Gastroesophageal sphincter (tissue), 4 donors: Measurements from ENCODE around the gene PBOV1. TPM values are rescaled to one million over a fixed set of nuclear protein-coding genes. Genes with fewer than 3 reads are reported as not detected.

Experiments used
- ATAC-seq: fragments of 150-250 bp; one replicate; pipeline ENCODE4 v1.9.1; 2016; ENCODE audit warnings: mild to moderate bottlenecking, moderate library complexity
- H3K27ac ChIP-seq, 4 donors: fragments of 200-600 bp; sonication (generic) in 3 of 4; 1 replicate in 3 of 4; 2 replicates in 1 of 4; pipeline ENCODE4 v1.5.1; 2016 to 2019
- H3K27me3 ChIP-seq: fragments of 200-600 bp; sonication (generic); one replicate; pipeline ENCODE4 v1.5.1; 2019
- H3K36me3 ChIP-seq, 2 donors: fragments of 200-600 bp; sonication (generic); one replicate each; pipeline ENCODE4 v1.5.1; 2019; ENCODE audit warnings: control low read depth in 1 of 2
- H3K4me1 ChIP-seq, 3 donors: fragments of 200-600 bp; sonication (generic); 1 replicate in 2 of 3; 2 replicates in 1 of 3; pipeline ENCODE4 v1.5.1; 2016 to 2019; ENCODE audit warnings: control low read depth in 2 of 3
- H3K4me3 ChIP-seq, 2 donors: fragments of 200-600 bp; sonication (generic); one replicate each; pipeline ENCODE4 v1.5.1; 2019; ENCODE audit warnings: mild to moderate bottlenecking in 1 of 2, moderate library complexity in 1 of 2
- H3K9me3 ChIP-seq, 3 donors: fragments of 200-600 bp; sonication (generic); one replicate each; pipeline ENCODE4 v1.5.1; 2017 to 2019; ENCODE audit warnings: control low read depth in 2 of 3
- EP300 ChIP-seq: sonication (generic); formaldehyde crosslinking; IDR thresholded peaks from one replicate; pipeline ENCODE4 v1.6.1; 2017; ENCODE audit warnings: antibody characterized with exemption, mild to moderate bottlenecking
- POLR2A ChIP-seq, 2 donors: fragments of 450-650 bp; IDR thresholded peaks; one replicate each; pipeline ENCODE4 v1.6.1; 2017; ENCODE audit warnings: antibody characterized with exemption in 2 of 2, mild to moderate bottlenecking in 2 of 2, moderate library complexity in 1 of 2
- POLR2AphosphoS5 ChIP-seq: sonication (generic); formaldehyde crosslinking; IDR thresholded peaks from one replicate; pipeline ENCODE4 v1.6.1; 2017; ENCODE audit warnings: antibody characterized with exemption
- WGBS, 2 donors: methylation state at CpG; one replicate each; pipeline ENCODE4 v1.1.5; 2018; ENCODE audit warnings: low coverage in 1 of 2; 5-methylcytosine and 5-hydroxymethylcytosine counted together
- total RNA-seq, 4 donors: library from RNA; depleted of rRNA; stranded (reverse); fragments of >200 nt; gene quantifications; one replicate each; pipeline ENCODE4 v1.1.0, GENCODE V29; 2016
- TF ChIP-seq, protein P1 (sequence below), 4 experiments: fragments of 200-600 bp in 2 of 4; fragments of 450-650 bp in 2 of 4; sonication (generic) in 1 of 4; IDR thresholded peaks; one replicate each; pipeline ENCODE4 v1.5.1; 2017 to 2019; ENCODE audit warnings: antibody characterized with exemption in 4 of 4, mild to moderate bottlenecking in 2 of 4, moderate library complexity in 2 of 4

The PBOV1 gene
- total RNA-seq, 4 donors from 2014 or later = not detected

DNA sequence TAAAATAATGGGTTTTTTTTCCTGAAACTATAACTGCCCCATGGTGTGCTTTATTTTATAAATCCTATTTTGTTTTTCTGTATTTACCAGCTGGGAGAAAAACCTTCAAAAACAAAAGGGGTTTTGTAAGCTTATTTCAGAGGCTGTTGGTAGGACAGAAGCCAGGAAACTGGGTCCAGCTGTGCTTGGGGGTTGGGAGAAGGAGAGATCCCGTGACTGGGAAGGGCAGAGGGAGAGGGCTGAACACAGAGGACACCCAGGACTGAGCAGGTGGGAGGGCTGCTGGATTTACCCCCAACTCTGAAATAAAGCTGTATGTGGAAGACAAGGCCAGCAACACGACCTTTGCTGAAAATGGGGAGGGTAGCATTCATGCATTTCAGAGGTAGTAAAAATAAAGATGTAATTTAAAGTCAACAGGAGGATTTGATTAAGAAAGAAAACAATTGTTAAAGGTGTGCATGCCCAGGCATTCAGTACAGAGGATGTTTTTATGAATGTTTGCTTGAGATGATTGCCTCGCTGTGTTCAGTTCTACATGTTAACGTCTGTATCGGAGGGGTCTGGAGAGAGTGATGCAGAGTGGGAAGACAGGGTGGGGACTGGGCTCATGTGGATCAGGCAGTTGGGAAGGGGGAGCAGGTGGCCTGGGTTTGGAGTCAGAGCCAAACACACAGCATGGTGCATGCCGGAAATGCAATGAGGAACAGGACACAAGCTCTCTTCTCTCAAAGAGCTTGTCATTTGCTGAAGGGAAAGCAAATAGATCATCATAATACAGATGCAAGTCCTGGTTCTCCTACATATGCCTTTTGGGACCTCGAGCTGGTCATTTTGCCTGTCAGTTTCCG is 35.1 kb downstream of the PBOV1 start:
- Histone ChIP-seq H3K4me1 (no peaks in the 10 kb centered on the region), H3K4me3 (no peak overlapping the region), H3K27ac (no peak overlapping the region), H3K27me3 (no peaks in the 10 kb centered on the region), H3K36me3 (no peaks in the 10 kb centered on the region), H3K9me3 (peaks cover 0 to 13% (median 0%) of the 10 kb centered on the region in 3 donors)
- TF ChIP-seq EP300 (no peak), POLR2A (IDR thresholded peaks at IDR 0.05) (no peak), POLR2AphosphoS5 (no peak)
- TF ChIP-seq, protein P1, sequence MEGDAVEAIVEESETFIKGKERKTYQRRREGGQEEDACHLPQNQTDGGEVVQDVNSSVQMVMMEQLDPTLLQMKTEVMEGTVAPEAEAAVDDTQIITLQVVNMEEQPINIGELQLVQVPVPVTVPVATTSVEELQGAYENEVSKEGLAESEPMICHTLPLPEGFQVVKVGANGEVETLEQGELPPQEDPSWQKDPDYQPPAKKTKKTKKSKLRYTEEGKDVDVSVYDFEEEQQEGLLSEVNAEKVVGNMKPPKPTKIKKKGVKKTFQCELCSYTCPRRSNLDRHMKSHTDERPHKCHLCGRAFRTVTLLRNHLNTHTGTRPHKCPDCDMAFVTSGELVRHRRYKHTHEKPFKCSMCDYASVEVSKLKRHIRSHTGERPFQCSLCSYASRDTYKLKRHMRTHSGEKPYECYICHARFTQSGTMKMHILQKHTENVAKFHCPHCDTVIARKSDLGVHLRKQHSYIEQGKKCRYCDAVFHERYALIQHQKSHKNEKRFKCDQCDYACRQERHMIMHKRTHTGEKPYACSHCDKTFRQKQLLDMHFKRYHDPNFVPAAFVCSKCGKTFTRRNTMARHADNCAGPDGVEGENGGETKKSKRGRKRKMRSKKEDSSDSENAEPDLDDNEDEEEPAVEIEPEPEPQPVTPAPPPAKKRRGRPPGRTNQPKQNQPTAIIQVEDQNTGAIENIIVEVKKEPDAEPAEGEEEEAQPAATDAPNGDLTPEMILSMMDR (IDR thresholded peaks at IDR 0.05) = no peak
- 75 to 88% methylated on average over 6 to 7 of the region's 8 CpGs for WGBS, 2 donors
- no peak for ATAC-seq

- peaks cover 0 to 33% (median 0%) of the 10 kb centered on the region in 3 donors for H3K9me3 ChIP-seq
- H3K36me3 ChIP-seq = no peaks in the 10 kb centered on the region
- H3K4me1 ChIP-seq = no peaks in the 10 kb centered on the region
- no peak overlapping the region for H3K4me3 ChIP-seq
- no peak overlapping the region for H3K27ac ChIP-seq
- WGBS, 2 donors = 96% methylated on average over 2 of the region's 2 CpGs; no CpG with 5 or more reads in 1 of the 2 donors
- no peaks in the 10 kb centered on the region for H3K27me3 ChIP-seq
- no peak for ATAC-seq
- TF ChIP-seq POLR2AphosphoS5 (no peak), POLR2A (IDR thresholded peaks at IDR 0.05) (no peak), EP300 (no peak)
- TF ChIP-seq, protein P1 (IDR thresholded peaks at IDR 0.05) = no peak
Observed at GRCh38 chr6:138176652-138177232, 41.5 kb downstream of the PBOV1 start.

GRCh38 chr6:138175596-138175995 is 42.7 kb downstream of the PBOV1 start:
- H3K9me3 ChIP-seq = peaks cover 0 to 33% (median 0%) of the 10 kb centered on the region in 3 donors
- peaks cover 8% of the 10 kb centered on the region for H3K27me3 ChIP-seq
- no peak for ATAC-seq
- H3K27ac ChIP-seq = no peak overlapping the region
- no peaks in the 10 kb centered on the region for H3K36me3 ChIP-seq
- no peak overlapping the region for H3K4me3 ChIP-seq
- H3K4me1 ChIP-seq = no peaks in the 10 kb centered on the region
- WGBS, 2 donors = 70 to 91% methylated on average over 2 of the region's 2 CpGs
- TF ChIP-seq EP300 = no peak
- no peak for TF ChIP-seq POLR2AphosphoS5
- TF ChIP-seq, protein P1 (IDR thresholded peaks at IDR 0.05) = no peak
- no peak for TF ChIP-seq POLR2A (IDR thresholded peaks at IDR 0.05)

Other genes with a start within 250 kb of the PBOV1 start
- 100 to 1,000 TPM in 1 of 4 donors, 10 to 100 TPM in 3; 20.7 to 155 (median 60.6) TPM for gene PERP, start 111.1 kb downstream of the PBOV1 start, total RNA-seq
- 1 to 10 TPM in 3 of 4 donors, under 1 TPM in 1; 0.47 to 4.2 (median 1.8) TPM for gene ARFGEF3, start 56.6 kb downstream of the PBOV1 start, total RNA-seq
- gene SMIM28, start 159.4 kb upstream of the PBOV1 start, total RNA-seq = 1 to 10 TPM in 1 of 4 donors, not detected in 3; 1.5 TPM
- 100 to 1,000 TPM in 1 of 4 donors, 10 to 100 TPM in 3; 71.1 to 105 (median 77.8) TPM for gene HEBP2, start 185.7 kb upstream of the PBOV1 start, total RNA-seq